ENCODE data around the gene NDEL1.
"Not testable (repeated sequence)": the region's sequence is repeated elsewhere in the genome, so short reads cannot be mapped to it uniquely, and the experiment has no call there.

- TF ChIP-seq, protein P1, sequence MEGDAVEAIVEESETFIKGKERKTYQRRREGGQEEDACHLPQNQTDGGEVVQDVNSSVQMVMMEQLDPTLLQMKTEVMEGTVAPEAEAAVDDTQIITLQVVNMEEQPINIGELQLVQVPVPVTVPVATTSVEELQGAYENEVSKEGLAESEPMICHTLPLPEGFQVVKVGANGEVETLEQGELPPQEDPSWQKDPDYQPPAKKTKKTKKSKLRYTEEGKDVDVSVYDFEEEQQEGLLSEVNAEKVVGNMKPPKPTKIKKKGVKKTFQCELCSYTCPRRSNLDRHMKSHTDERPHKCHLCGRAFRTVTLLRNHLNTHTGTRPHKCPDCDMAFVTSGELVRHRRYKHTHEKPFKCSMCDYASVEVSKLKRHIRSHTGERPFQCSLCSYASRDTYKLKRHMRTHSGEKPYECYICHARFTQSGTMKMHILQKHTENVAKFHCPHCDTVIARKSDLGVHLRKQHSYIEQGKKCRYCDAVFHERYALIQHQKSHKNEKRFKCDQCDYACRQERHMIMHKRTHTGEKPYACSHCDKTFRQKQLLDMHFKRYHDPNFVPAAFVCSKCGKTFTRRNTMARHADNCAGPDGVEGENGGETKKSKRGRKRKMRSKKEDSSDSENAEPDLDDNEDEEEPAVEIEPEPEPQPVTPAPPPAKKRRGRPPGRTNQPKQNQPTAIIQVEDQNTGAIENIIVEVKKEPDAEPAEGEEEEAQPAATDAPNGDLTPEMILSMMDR (IDR thresholded peaks at IDR 0.05; ENCODE audit: insufficient read depth, low read length, poor library complexity, severe bottlenecking): not testable (repeated sequence)
- TF ChIP-seq EZH2phosphoT487 (conservative IDR thresholded peaks at IDR 0.05; ENCODE audit: low read length): not testable (repeated sequence)
Measured at GRCh38 chr17:8394497-8394896, 41.2 kb upstream of the NDEL1 start.

Measured in SU-DHL-6 (cell line).